Stimulated activated CD4-positive, alpha-beta T cell treated with anti-CD3 and anti-CD28 coated beads, Interleukin-12 subunit alpha, Interleukin-12 subunit beta, amount 100 ng/mL, for 48 hours (primary cell): ENCODE data around the gene CYS1.

Experiments
- DNase-seq, 3 donors: peaks; one replicate each; pipeline ENCODE4 v3.0.0-alpha.2; 2020; ENCODE audit warnings: low read depth in 2 of 3, low spot score in 1 of 3

The CYS1 gene

GRCh38 chr2:10048501-10049171 is 31.6 kb downstream of the CYS1 start:
- DNase-seq = no peak

GRCh38 chr2:10047616-10048500 is 32.4 kb downstream of the CYS1 start:
- DNase-seq = no peak

GRCh38 chr2:10046931-10047330 is 33.3 kb downstream of the CYS1 start:
- no peak for DNase-seq

DNA sequence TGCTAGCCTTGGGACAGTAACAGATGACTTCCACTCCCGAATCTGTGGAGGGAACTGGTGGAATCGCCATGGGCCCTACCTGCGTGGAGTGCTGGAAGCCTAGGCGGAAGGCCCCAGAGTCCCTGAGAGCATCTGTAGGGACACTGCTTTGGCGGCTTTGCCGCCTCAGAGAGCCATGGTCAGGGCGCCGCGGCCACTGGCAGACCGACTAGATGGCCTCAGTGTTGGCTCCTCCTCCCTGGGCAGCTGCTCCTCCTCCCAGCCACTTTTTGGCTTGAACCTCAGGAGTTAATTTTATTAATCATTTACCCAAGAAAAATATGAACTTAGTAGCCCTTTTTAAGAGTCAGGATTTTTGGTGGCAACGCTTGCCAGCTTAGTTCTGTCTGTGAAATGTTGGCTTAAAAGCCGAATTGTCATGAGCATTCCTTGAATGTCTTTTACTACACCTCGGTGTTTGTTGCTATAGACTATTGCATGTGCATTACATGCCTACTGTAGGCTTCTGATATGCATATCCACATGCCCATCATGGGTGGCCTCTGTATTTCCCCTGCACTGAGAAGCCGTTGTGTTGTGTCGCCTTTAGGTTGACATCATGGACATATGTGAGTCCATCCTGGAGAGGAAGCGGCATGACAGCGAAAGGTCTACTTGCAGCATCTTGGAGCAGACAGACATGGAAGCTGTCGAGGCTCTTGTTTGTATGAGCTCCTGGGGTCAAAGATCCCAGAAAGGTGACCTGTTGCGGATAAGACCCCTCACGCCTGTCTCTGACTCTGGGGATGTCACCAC is 34.5 kb downstream of the CYS1 start:
- no peak for DNase-seq

DNA sequence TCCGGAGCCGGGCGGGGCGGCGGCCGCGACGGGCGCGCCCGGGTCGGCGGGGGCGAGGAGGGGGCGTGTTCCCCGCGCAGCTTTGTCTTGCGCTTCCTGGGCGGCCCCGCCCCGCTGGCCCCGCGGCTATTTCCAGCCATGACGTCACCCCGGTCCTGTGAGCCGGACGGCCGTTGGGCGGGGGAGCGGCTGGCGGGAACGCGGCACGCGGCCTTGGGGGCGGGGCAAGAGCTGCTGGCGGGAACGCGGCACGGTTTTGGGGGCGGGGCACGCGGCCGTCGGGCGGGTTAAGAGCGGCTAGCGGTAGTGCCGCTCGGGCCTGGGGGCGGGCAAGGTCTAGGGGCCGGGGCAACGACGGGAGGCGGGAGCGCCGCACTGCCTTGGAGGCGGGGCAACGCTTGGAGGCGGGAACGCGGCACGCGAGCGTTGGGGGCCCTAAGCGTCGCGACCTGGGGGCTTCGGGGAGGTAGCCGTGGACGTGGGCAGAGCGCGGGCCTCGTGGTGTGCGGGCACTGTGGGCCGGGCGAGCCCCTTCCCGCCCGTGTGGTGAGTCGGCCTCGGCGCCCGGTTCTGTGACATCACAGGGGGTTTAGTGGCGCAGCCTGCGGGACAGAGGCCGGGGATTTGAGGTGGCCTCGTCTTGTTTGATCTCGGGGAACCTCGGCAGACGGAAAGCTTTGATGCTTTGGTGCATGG is 36.2 kb downstream of the CYS1 start:
- DNase-seq = peak; percentile 84 to 94 (median 85)

GRCh38 chr2:10043256-10043905 is 36.8 kb downstream of the CYS1 start, which contains the start of gene KLF11:
Gene KLF11, plus strand, starts transcription at chr2:10043550. Its CDS starts 167 bp downstream, at chr2:10043717.
- peak in 2 of 3 donors; percentile 42 to 66 for DNase-seq

GRCh38 chr2:10042301-10043161 is 37.7 kb downstream of the CYS1 start:
- peak in 1 of 3 donors; percentile 9 for DNase-seq

GRCh38 chr2:10041711-10042110 is 38.5 kb downstream of the CYS1 start:
- DNase-seq = no peak

- DNase-seq = no peak
Measured at GRCh38 chr2:10039658-10040410, 40.4 kb downstream of the CYS1 start.

- DNase-seq = no peak
Measured at GRCh38 chr2:10038716-10039115, 41.5 kb downstream of the CYS1 start.

GRCh38 chr2:10038123-10038522 is 42.1 kb downstream of the CYS1 start:
- no peak for DNase-seq

DNA sequence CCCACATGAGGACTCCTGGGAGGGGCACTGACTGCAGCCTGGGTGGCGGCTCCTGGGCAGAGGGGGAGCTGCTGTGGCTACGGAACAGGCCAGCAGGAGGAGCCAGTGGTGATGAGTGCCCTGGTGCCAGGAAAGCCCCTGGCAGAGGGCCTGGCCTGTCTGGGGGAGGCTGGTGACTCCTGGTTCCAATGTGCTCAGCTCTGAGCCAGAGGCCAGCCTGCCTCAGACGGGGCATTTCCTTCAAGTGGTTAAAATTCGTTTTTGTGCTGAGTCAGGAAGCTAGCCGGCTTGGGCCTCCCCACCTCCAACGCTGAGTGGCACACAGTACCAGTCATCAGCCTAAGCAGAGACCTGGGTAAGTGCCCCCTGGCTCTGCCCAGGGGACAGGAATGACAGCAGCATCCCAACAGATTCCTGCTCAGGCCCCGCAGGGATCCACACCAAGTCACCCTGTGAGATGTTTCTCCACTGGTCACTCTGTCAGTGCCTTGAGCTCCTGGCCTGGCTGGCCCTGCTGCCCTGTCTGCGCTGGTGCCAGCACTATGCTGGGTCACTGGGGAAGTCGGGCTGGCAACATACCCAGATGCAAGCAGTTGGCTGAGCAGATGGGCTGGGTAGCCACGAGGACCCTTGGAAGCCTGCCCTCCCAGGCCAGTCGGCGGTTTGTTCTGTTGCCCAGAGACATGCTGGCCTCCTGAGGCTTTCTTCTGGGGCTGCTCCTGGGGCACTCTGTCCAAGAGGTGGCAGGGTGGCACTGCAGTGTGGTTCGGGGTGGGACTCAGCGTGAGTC is 43.9 kb downstream of the CYS1 start:
- peak in 1 of 3 donors; percentile 29 for DNase-seq

GRCh38 chr2:10035633-10036032 is 44.6 kb downstream of the CYS1 start:
- no peak for DNase-seq

DNA sequence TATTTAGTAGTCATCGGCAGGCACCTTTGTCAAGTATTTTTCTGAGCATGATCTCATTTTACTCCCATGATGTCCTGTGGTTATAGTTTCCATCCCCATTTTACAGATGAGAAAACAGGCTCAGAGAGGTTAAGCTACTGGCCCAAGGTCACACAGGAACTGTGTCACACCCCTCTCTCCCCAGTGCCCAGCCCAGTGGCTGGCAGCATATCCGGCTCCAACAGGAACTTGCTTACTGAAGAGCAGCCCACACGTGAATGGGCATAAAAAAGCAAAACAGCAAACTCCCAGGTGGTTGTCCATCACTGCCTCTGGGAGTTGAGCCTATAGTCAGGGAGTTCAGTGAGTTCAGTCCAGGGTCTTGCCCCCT is 45.2 kb downstream of the CYS1 start:
- DNase-seq = no peak

DNA sequence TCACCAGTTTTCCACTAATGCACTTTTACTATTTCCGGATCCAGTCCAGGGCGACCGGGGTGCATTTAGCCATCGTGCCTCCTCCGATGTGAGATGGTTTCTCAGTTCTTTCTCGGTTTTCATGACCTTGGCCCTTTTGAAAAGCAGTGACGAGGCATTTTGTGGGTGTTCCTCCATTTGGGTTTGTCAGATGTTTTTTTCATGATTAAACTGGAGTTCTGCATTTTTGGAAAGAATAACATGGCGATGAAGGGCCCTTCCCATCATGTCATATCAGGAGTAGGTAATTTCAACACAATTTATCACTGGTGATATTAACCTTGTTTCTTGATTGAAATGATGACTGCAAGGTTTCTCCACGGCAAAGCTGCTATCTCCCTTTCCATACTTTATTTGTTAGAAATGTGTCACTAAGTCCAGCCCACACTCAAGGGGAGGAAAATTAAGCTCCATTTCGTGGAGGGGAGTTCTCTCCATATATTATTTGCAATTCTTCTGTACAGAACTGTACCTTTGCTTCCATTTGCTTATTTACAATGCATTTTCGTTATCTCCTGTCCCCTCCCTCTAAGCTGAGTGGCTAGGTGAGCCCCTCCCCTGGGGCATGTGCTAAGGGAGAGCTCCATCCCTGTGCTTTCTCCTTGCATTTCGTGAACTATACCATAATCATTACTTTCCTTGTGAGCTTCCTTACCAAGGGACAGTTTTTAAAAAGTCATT is 45.7 kb downstream of the CYS1 start:
- DNase-seq = no peak

- no peak for DNase-seq
Measured at GRCh38 chr2:10033251-10034006, 46.8 kb downstream of the CYS1 start.

DNA sequence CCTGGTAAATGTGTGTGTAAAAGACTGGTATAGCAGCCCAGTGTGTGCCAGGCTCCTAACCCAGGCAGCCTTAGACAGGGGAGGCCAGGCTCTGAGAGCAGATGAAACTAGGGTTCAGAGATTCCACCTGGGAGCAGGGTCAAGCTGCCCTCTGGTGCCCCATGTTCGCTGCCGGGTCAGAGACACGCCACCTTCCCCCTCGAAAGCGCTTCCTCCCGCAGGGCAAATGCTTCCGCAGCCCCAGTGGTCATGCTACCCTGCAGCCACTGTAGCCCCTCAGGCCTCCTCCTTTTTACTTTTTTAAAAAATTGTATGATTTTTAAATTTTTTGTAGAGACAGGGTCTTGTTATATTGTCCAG is 47.5 kb downstream of the CYS1 start:
- DNase-seq = no peak
